Vagina (tissue), 2 donors: ENCODE results near the gene WDFY1. TPM values are rescaled to one million over a fixed set of nuclear protein-coding genes. Genes with fewer than 3 reads are reported as not detected.

Experiments used
- DNase-seq, 2 donors: peaks; one replicate each; pipeline ENCODE4 v3.0.0-alpha.2; 2017; ENCODE audit errors: extremely low spot score in 2 of 2
- H3K27ac ChIP-seq: fragments of 200-600 bp; sonication (generic); one replicate; pipeline ENCODE4 v1.5.1; 2019
- H3K27me3 ChIP-seq: fragments of 200-600 bp; sonication (generic); one replicate; pipeline ENCODE4 v1.5.1; 2019
- H3K36me3 ChIP-seq, 2 donors: fragments of 200-600 bp; sonication (generic); one replicate each; pipeline ENCODE4 v1.5.1; 2017 to 2019
- H3K4me1 ChIP-seq: fragments of 200-600 bp; sonication (generic); one replicate; pipeline ENCODE4 v1.5.1; 2019
- H3K4me3 ChIP-seq, 2 donors: fragments of 200-600 bp; sonication (generic); 1 replicate in 1 of 2; 2 replicates in 1 of 2; pipeline ENCODE4 v1.5.1; 2016 to 2019
- H3K9me3 ChIP-seq: fragments of 200-600 bp; sonication (generic); one replicate; pipeline ENCODE4 v1.5.1; 2019
- POLR2A ChIP-seq, 2 donors: fragments of 450-650 bp; IDR thresholded peaks; one replicate each; pipeline ENCODE4 v1.6.1; 2017; ENCODE audit warnings: antibody characterized with exemption in 2 of 2, mild to moderate bottlenecking in 2 of 2, moderate library complexity in 2 of 2
- POLR2AphosphoS5 ChIP-seq, 2 donors: sonication (generic); formaldehyde crosslinking; IDR thresholded peaks; one replicate each; pipeline ENCODE4 v1.9.0; 2017; ENCODE audit warnings: antibody characterized with exemption in 2 of 2, mild to moderate bottlenecking in 2 of 2, low read depth in 1 of 2; ENCODE audit not compliant: insufficient read depth in 1 of 2
- intact Hi-C: fragments of 100-400 bp; cut with DNase I; formaldehyde crosslinking; loops from one replicate; pipeline ENCODE4 v1.15.1; 2023
- total RNA-seq: library from RNA; depleted of rRNA; stranded (reverse); fragments of >200 nt; gene quantifications from one replicate; pipeline ENCODE4 v1.2.3, GENCODE V29; 2016
- TF ChIP-seq, protein P1 (sequence below), 3 experiments: fragments of 450-650 bp in 2 of 3; fragments of 200-600 bp in 1 of 3; sonication (generic) in 1 of 3; IDR thresholded peaks; one replicate each; pipeline ENCODE4 v1.5.1; 2017 to 2019; ENCODE audit warnings: antibody characterized with exemption in 3 of 3, mild to moderate bottlenecking in 2 of 3, moderate library complexity in 2 of 3

WDFY1 gene
- total RNA-seq, 1 donor from 2014 or later, result 44.2 TPM

DNA sequence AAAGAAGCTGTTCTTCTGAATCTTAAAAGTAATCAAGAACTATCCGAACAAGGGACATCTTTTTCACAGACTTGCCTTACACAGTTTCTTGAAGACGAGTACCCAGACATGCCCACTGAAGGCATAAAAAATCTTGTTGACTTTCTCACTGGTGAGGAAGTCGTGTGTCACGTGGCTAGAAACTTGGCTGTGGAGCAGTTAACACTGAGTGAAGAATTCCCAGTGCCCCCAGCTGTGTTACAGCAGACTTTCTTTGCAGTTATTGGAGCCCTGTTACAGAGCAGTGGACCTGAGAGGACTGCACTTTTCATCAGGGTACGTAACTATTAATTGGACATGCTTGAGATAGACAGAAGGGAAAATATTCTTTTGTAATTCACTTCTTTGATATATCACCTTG, 14.6 kb upstream of the WDFY1 start:
- intact Hi-C loops, result no loop called here
- no peak for DNase-seq
- no peaks in the 10 kb centered on the region for H3K9me3 ChIP-seq
- peak in 1 of 2 donors; percentile 10 for TF ChIP-seq POLR2AphosphoS5 (IDR thresholded peaks at IDR 0.05; ENCODE audit: insufficient read depth in 1 of 2, low read depth in 1 of 2)
- TF ChIP-seq, protein P1, sequence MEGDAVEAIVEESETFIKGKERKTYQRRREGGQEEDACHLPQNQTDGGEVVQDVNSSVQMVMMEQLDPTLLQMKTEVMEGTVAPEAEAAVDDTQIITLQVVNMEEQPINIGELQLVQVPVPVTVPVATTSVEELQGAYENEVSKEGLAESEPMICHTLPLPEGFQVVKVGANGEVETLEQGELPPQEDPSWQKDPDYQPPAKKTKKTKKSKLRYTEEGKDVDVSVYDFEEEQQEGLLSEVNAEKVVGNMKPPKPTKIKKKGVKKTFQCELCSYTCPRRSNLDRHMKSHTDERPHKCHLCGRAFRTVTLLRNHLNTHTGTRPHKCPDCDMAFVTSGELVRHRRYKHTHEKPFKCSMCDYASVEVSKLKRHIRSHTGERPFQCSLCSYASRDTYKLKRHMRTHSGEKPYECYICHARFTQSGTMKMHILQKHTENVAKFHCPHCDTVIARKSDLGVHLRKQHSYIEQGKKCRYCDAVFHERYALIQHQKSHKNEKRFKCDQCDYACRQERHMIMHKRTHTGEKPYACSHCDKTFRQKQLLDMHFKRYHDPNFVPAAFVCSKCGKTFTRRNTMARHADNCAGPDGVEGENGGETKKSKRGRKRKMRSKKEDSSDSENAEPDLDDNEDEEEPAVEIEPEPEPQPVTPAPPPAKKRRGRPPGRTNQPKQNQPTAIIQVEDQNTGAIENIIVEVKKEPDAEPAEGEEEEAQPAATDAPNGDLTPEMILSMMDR (IDR thresholded peaks at IDR 0.05), result no peak
- no peak overlapping the region for H3K27ac ChIP-seq
- H3K36me3 ChIP-seq, result peaks cover 0 to 15% of the 10 kb centered on the region in 2 donors
- no peaks in the 10 kb centered on the region for H3K27me3 ChIP-seq
- H3K4me1 ChIP-seq, result peaks cover 72% of the 10 kb centered on the region
- no peak overlapping the region for H3K4me3 ChIP-seq

- Histone ChIP-seq H3K27ac (peak within 1 kb of the TSS; percentile 86), H3K4me1 (peaks cover 54% of the 10 kb centered on the region), H3K27me3 (no peaks in the 10 kb centered on the region), H3K4me3 (peak within 1 kb of the TSS; percentile 44 to 97), H3K9me3 (no peaks in the 10 kb centered on the region), H3K36me3 (peaks cover 0 to 3% of the 10 kb centered on the region in 2 donors)
- TF ChIP-seq POLR2AphosphoS5 (IDR thresholded peaks at IDR 0.05; ENCODE audit: insufficient read depth in 1 of 2, low read depth in 1 of 2) (peak; percentile 95 to 96), POLR2A (IDR thresholded peaks at IDR 0.05) (peak in 1 of 2 donors; percentile 52)
- TF ChIP-seq, protein P1 (IDR thresholded peaks at IDR 0.05), result peak in 2 of 3 experiments; percentile 6 to 28
- DNase-seq, result peak in 1 of 2 donors; percentile 97
- intact Hi-C loops, result no loop called here
Observed at GRCh38 chr2:223957092-223957851, 12.1 kb upstream of the WDFY1 start, which contains the start of gene MRPL44. MRPL44 (plus strand) TSS chr2:223957463; CDS start chr2:223957473, 10 bp downstream.

DNA sequence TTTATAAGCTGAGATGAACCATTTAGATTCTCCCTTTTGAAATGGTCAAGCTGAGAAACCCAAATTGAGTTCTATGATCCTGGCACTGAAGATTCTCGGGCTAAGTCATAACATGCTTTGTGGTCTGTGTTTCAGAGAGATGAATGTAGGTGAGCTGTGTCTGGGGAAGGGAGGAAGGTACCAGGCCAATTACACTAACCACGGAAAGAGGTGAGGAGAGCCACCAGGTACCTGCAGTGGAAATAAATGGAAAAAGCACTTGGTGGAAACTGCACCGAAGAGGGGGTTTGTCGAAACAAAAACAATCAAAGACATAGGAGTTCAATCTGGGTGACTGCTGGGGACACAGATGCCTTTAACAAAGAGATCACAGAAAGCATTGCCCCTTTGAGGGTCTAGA, 11.2 kb upstream of the WDFY1 start:
- Histone ChIP-seq H3K4me1 (peaks cover 44% of the 10 kb centered on the region), H3K27ac (peak overlapping the region; percentile 86), H3K36me3 (peaks cover 0 to 3% of the 10 kb centered on the region in 2 donors), H3K27me3 (no peaks in the 10 kb centered on the region), H3K9me3 (no peaks in the 10 kb centered on the region), H3K4me3 (no peak overlapping the region)
- intact Hi-C loops, result no loop called here
- DNase-seq, result no peak
- TF ChIP-seq POLR2AphosphoS5 (IDR thresholded peaks at IDR 0.05; ENCODE audit: insufficient read depth in 1 of 2, low read depth in 1 of 2) (no peak), POLR2A (IDR thresholded peaks at IDR 0.05) (no peak)
- TF ChIP-seq, protein P1 (IDR thresholded peaks at IDR 0.05), result no peak

- DNase-seq, result no peak
- TF ChIP-seq POLR2A (IDR thresholded peaks at IDR 0.05) (no peak), POLR2AphosphoS5 (IDR thresholded peaks at IDR 0.05; ENCODE audit: insufficient read depth in 1 of 2, low read depth in 1 of 2) (no peak)
- TF ChIP-seq, protein P1 (IDR thresholded peaks at IDR 0.05), result no peak
- H3K27me3 ChIP-seq, result no peaks in the 10 kb centered on the region
Observed at GRCh38 chr2:223954401-223954800, 9.3 kb upstream of the WDFY1 start.

More at GRCh38 chr2:223954401-223954800, 9.3 kb upstream of the WDFY1 start:
- Histone ChIP-seq H3K9me3 (no peaks in the 10 kb centered on the region), H3K4me1 (peaks cover 25% of the 10 kb centered on the region), H3K27ac (no peak overlapping the region), H3K4me3 (no peak overlapping the region), H3K36me3 (no peaks in the 10 kb centered on the region)
- intact Hi-C loops, result no loop called here
